Ovary (tissue), 3 donors: ENCODE measurements around the gene HOXB9.

ENCODE experiments used
- CTCF ChIP-seq, 3 donors: fragments of 450-650 bp in 2 of 3; fragments of 200-600 bp in 1 of 3; IDR thresholded peaks; one replicate each; pipeline versions ENCODE4 v1.5.1 to v1.8.0; 2016 to 2022; ENCODE audit warnings: antibody characterized with exemption in 3 of 3, mild to moderate bottlenecking in 1 of 3
- POLR2A ChIP-seq: fragments of 450-650 bp; IDR thresholded peaks from one replicate; pipeline ENCODE4 v1.6.1; 2017; ENCODE audit warnings: antibody characterized with exemption, mild to moderate bottlenecking, moderate library complexity
- donor health status: DM: no; HTN: no; CAD: no.

- TF ChIP-seq CTCF (IDR thresholded peaks at IDR 0.05) (no peak), POLR2A (no peak)
Measured at GRCh38 chr17:48596735-48597527, 29.2 kb downstream of the HOXB9 start.
